Retinal pigment epithelial cell (primary cell): ENCODE data around the gene SFTA2.

Experiments used
- DNase-seq: peaks from one replicate; pipeline ENCODE4 v3.0.0-alpha.2; 2010; ENCODE audit warnings: low read depth
- H3K4me3 ChIP-seq: 2 replicates; pipeline ENCODE4 v1.5.1; 2011; ENCODE audit warnings: mild to moderate bottlenecking, low read length, control low read depth, moderate library complexity
- CTCF ChIP-seq: conservative IDR thresholded peaks from 2 replicates; pipeline ENCODE4 v1.5.1; 2011; ENCODE audit warnings: low read depth, low read length, control low read depth, inconsistent platforms

SFTA2 gene

GRCh38 chr6:30942338-30943060 is 10.5 kb upstream of the SFTA2 start:
- no peak overlapping the region for H3K4me3 ChIP-seq
- peak; percentile 64 for DNase-seq
- TF ChIP-seq CTCF, result peak; percentile 84

DNA sequence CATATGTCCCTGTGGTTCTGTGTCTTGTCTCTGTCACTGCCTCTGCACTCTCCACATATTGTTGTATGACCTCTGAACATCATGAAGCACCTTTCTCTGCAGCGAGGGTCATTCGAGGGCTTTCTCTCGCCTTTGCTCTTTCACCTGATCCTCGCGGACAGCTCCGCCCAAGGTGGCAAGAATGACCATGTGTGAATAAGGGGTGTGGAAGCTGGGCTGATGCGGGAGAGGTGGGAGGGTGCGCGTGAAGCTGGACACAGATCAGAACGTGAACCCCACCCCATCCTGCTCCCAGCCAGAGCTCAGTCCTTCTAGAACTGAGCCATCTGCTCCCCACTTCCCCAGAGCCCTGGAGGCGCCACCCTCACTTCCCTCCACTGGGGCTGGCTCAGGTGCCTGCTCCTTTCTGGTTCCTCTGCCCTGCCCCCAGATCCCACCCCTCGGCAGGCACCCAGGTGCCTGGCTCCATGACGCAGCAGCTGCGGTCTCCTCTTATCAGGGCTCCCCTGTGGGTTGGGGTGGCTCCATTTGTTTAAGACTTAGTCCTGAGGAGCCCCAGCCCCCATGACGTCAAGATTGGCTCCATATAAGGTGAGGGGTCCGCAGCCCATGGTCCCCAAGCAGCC is 8.5 kb upstream of the SFTA2 start, which contains the start of gene MUCL3:
Gene MUCL3, plus strand, starts transcription at position 613 of the 626 bp plus-strand sequence. CDS start 27 bp downstream, outside the sequence.
- H3K4me3 ChIP-seq, result no peak within 1 kb of the TSS
- no peak for DNase-seq
- no peak for TF ChIP-seq CTCF

DNA sequence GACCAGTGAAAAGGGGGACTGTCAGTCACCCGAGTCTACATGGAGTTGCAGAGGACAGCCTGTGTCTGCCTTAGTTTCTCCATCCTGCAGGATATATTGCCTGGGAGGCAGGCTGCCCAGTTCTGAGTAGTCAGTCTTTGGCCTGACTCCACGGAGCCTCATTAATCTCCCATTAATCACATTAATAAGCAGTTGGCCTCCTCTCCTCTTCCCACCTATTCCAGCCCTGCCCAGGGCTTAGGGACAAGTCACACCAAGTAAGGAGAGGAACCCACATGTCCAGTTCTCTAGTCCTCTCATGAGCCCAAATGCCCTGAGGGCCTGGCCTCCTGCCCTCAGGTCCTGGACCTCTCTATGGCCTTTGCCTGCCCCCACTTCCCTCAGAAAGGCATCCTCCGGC is 7.5 kb upstream of the SFTA2 start:
- H3K4me3 ChIP-seq, result no peak overlapping the region
- TF ChIP-seq CTCF, result no peak
- DNase-seq, result no peak

GRCh38 chr6:30938730-30939129 is 6.8 kb upstream of the SFTA2 start:
- TF ChIP-seq CTCF, result no peak
- H3K4me3 ChIP-seq, result no peak overlapping the region
- no peak for DNase-seq

GRCh38 chr6:30937265-30937664 is 5.3 kb upstream of the SFTA2 start:
- DNase-seq, result no peak
- H3K4me3 ChIP-seq, result no peak overlapping the region
- TF ChIP-seq CTCF, result no peak

- H3K4me3 ChIP-seq, result no peak overlapping the region
- no peak for TF ChIP-seq CTCF
- no peak for DNase-seq
These were observed 3.0 kb upstream of the SFTA2 start for GRCh38 chr6:30935018-30935417.
